Measurements from ENCODE around the gene TK1.

TK1 gene

DNA sequence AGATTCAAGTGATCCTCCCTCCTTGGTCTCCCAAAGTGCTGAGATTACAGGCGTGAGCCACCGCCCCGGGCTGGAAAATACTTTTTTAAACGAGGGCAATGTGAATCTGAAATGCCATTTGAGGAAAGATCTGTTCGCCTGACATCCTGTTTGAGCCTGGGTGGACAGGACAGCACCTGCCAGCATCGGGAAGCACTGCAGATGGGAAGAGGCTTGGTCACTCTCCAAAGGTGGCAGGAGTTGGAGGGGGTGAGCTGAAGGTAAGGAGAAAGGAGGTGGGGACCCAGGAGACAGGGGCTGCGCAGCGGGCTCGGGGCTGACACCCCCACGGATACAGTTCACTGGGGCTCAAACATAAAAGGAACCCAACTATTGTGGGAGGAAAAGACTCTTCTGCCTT lies 23.3 kb upstream of the TK1 start:
- H3K4me3 Mint-ChIP-seq, result no peak overlapping the region
- peaks cover 4% of the 10 kb centered on the region for H3K4me1 Mint-ChIP-seq
- no peaks in the 10 kb centered on the region for H3K27me3 Mint-ChIP-seq (ENCODE audit: low read depth)
- no peaks in the 10 kb centered on the region for H3K9me3 Mint-ChIP-seq
- TF ChIP-seq, protein P1, sequence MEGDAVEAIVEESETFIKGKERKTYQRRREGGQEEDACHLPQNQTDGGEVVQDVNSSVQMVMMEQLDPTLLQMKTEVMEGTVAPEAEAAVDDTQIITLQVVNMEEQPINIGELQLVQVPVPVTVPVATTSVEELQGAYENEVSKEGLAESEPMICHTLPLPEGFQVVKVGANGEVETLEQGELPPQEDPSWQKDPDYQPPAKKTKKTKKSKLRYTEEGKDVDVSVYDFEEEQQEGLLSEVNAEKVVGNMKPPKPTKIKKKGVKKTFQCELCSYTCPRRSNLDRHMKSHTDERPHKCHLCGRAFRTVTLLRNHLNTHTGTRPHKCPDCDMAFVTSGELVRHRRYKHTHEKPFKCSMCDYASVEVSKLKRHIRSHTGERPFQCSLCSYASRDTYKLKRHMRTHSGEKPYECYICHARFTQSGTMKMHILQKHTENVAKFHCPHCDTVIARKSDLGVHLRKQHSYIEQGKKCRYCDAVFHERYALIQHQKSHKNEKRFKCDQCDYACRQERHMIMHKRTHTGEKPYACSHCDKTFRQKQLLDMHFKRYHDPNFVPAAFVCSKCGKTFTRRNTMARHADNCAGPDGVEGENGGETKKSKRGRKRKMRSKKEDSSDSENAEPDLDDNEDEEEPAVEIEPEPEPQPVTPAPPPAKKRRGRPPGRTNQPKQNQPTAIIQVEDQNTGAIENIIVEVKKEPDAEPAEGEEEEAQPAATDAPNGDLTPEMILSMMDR (IDR thresholded peaks at IDR 0.05; ENCODE audit: unreplicated experiment in 3 of 3), result no peak
- no peak overlapping the region for H3K27ac Mint-ChIP-seq
- H3K36me3 Mint-ChIP-seq (ENCODE audit: low read depth), result peaks cover 7% of the 10 kb centered on the region

DNA sequence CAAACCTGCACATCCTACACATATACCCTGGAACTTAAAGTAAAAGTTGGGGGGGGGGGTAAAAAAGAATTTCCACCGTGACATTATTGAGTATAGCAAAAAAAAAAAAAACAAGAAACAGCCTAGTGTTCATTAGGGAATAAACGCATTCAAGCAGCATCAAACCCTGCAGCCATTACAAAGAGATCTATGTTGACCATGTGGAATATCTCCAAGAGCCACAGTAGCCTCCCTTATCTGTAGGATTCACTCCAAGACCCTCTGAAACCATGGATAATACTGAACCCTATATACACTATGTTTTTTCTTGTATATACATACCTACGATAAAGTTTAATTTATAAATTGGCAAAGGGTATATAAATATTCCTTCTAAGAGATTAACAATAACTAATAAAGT lies 21.6 kb upstream of the TK1 start:
- Mint-ChIP-seq H3K27ac (no peak overlapping the region), H3K36me3 (ENCODE audit: low read depth) (peaks cover 10% of the 10 kb centered on the region), H3K27me3 (ENCODE audit: low read depth) (no peaks in the 10 kb centered on the region), H3K4me1 (no peaks in the 10 kb centered on the region), H3K4me3 (no peak overlapping the region), H3K9me3 (no peaks in the 10 kb centered on the region)
- TF ChIP-seq, protein P1 (IDR thresholded peaks at IDR 0.05; ENCODE audit: unreplicated experiment in 3 of 3), result no peak

- Mint-ChIP-seq H3K9me3 (no peaks in the 10 kb centered on the region), H3K4me3 (no peak overlapping the region), H3K27me3 (ENCODE audit: low read depth) (no peaks in the 10 kb centered on the region), H3K4me1 (no peaks in the 10 kb centered on the region), H3K27ac (no peak overlapping the region), H3K36me3 (ENCODE audit: low read depth) (peaks cover 10% of the 10 kb centered on the region)
- TF ChIP-seq, protein P1 (IDR thresholded peaks at IDR 0.05; ENCODE audit: unreplicated experiment in 3 of 3), result no peak
Observed at GRCh38 chr17:78206298-78206697, 19.4 kb upstream of the TK1 start.

GRCh38 chr17:78205124-78205775 lies 18.4 kb upstream of the TK1 start:
- H3K27ac Mint-ChIP-seq, result no peak overlapping the region
- H3K4me3 Mint-ChIP-seq, result no peak overlapping the region
- TF ChIP-seq, protein P1 (IDR thresholded peaks at IDR 0.05; ENCODE audit: unreplicated experiment in 3 of 3), result no peak
- H3K27me3 Mint-ChIP-seq (ENCODE audit: low read depth), result no peaks in the 10 kb centered on the region
- H3K36me3 Mint-ChIP-seq (ENCODE audit: low read depth), result peaks cover 10% of the 10 kb centered on the region
- no peaks in the 10 kb centered on the region for H3K9me3 Mint-ChIP-seq
- no peaks in the 10 kb centered on the region for H3K4me1 Mint-ChIP-seq

DNA sequence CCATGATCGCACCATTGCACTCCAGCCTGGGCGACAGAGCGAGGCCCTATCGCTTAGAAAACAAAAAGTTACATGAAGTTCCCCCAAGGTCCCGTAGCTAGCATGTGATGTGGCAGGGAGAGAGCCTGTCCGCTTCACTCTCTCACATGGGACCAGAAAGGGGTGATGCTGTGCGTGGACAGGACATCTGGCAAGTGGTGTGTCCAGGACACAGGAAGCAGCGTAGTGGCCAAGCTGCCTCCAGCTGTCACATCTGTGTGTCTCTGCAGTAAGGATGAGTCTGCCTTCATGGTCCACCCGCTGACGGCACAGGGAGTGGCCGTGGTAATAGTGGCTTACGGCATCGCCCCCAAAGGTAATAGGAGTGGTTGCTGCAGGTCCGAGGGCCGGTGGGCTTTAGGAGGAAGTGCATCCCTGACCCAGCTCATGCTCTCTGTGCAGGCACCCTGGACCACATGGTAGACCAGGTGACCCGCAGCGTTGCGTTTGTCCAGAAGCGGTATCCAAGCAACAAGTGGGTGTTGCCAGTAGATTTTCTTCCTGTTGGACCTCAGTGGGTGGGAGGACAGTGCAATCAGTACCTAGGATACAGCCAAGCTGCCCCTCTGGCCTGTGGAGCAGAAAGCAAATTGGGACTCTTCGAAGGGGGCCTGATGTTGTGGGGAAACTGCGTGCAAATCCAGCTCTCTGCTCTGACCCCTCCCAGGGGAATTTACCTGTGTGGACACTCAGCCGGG lies 17.7 kb upstream of the TK1 start:
- Mint-ChIP-seq H3K4me3 (no peak overlapping the region), H3K27me3 (ENCODE audit: low read depth) (no peaks in the 10 kb centered on the region), H3K9me3 (no peaks in the 10 kb centered on the region), H3K4me1 (no peaks in the 10 kb centered on the region), H3K27ac (no peak overlapping the region), H3K36me3 (ENCODE audit: low read depth) (peaks cover 10% of the 10 kb centered on the region)
- TF ChIP-seq, protein P1 (IDR thresholded peaks at IDR 0.05; ENCODE audit: unreplicated experiment in 3 of 3), result no peak

DNA sequence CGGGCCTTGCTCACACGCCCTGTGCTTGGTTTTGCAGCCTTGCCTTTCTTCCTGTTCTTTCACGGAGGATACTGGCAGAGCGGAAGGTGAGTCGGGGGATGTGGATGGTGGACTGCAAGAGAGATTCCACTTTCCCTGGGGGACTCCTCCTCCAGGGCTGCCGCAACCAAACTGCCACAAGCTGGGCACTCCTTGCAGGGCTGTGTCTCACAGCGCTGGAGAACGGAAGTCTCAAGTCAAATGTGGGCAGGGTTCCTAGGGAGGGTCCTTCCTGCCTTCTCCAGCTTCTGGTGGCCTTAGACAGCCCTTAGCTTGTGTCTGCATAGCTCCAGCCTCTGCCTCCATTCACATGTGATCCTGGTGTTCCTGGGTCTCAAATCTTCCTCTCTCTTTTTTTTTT lies 15.8 kb upstream of the TK1 start:
- H3K27ac Mint-ChIP-seq, result no peak overlapping the region
- peaks cover 19% of the 10 kb centered on the region for H3K36me3 Mint-ChIP-seq (ENCODE audit: low read depth)
- TF ChIP-seq, protein P1 (IDR thresholded peaks at IDR 0.05; ENCODE audit: unreplicated experiment in 3 of 3), result no peak
- H3K9me3 Mint-ChIP-seq, result no peaks in the 10 kb centered on the region
- H3K27me3 Mint-ChIP-seq (ENCODE audit: low read depth), result no peaks in the 10 kb centered on the region
- no peaks in the 10 kb centered on the region for H3K4me1 Mint-ChIP-seq
- no peak overlapping the region for H3K4me3 Mint-ChIP-seq
